Neutrophil (primary cell): ENCODE measurements around the gene C6orf132.

ENCODE experiments used
- H3K27ac ChIP-seq: fragments of 200-600 bp; sonication (generic); 2 replicates; pipeline ENCODE4 v1.5.1; 2016; ENCODE audit warnings: mild to moderate bottlenecking, moderate library complexity
- H3K27me3 ChIP-seq: fragments of 200-600 bp; sonication (generic); 2 replicates; pipeline ENCODE4 v1.6.0; 2016; ENCODE audit warnings: mild to moderate bottlenecking
- H3K36me3 ChIP-seq: fragments of 200-600 bp; sonication (generic); 2 replicates; pipeline ENCODE4 v1.5.1; 2017
- H3K4me1 ChIP-seq, 2 experiments: fragments of 200-600 bp in 1 of 2; sonication (generic) in 1 of 2; 1 replicate in 1 of 2; 2 replicates in 1 of 2; pipeline versions ENCODE4 v1.5.1 to v1.6.1; 2013 to 2016; ENCODE audit warnings: low read depth in 1 of 2, low read length in 1 of 2, mild to moderate bottlenecking in 1 of 2, moderate library complexity in 1 of 2; ENCODE audit not compliant: control insufficient read depth in 1 of 2, insufficient read depth in 1 of 2
- H3K4me3 ChIP-seq, 2 experiments: fragments of 200-600 bp in 1 of 2; sonication (generic) in 1 of 2; 1 replicate in 1 of 2; 2 replicates in 1 of 2; pipeline ENCODE4 v1.5.1; 2013 to 2016; ENCODE audit warnings: low read depth in 1 of 2, low read length in 1 of 2, mild to moderate bottlenecking in 1 of 2, moderate library complexity in 1 of 2
- H3K9me3 ChIP-seq: fragments of 200-600 bp; sonication (generic); 2 replicates; pipeline ENCODE4 v1.5.1; 2016
- TF ChIP-seq, protein P1 (sequence below): fragments of 200-600 bp; sonication (generic); IDR thresholded peaks from 2 replicates; pipeline ENCODE4 v1.5.1; 2016; ENCODE audit warnings: antibody characterized with exemption

Gene C6orf132

DNA sequence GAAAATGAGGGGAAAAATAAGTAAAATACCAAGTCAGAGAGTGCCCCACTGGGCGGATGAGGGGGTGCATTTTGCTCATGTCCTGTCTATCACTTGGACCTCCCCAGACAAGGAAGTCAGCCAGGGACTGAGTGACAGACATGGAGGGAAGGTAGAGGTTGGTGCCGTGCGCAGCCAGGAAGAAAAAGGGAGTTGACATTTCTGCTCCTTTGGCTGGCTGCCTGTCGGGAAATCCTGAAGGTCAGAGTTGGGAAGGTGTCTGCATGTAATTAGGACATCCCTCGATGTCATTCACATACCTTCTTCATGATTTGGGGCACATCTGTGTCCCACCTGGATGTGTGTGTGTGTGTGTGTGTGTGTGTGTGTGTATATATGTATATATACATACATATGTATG, 39.7 kb upstream of the C6orf132 start:
- peaks cover 34% of the 10 kb centered on the region for H3K27me3 ChIP-seq
- H3K27ac ChIP-seq, result no peak overlapping the region
- peaks cover 0 to 5% of the 10 kb centered on the region in 2 experiments for H3K4me1 ChIP-seq
- no peak overlapping the region for H3K4me3 ChIP-seq
- no peaks in the 10 kb centered on the region for H3K9me3 ChIP-seq
- no peaks in the 10 kb centered on the region for H3K36me3 ChIP-seq
- TF ChIP-seq, protein P1, sequence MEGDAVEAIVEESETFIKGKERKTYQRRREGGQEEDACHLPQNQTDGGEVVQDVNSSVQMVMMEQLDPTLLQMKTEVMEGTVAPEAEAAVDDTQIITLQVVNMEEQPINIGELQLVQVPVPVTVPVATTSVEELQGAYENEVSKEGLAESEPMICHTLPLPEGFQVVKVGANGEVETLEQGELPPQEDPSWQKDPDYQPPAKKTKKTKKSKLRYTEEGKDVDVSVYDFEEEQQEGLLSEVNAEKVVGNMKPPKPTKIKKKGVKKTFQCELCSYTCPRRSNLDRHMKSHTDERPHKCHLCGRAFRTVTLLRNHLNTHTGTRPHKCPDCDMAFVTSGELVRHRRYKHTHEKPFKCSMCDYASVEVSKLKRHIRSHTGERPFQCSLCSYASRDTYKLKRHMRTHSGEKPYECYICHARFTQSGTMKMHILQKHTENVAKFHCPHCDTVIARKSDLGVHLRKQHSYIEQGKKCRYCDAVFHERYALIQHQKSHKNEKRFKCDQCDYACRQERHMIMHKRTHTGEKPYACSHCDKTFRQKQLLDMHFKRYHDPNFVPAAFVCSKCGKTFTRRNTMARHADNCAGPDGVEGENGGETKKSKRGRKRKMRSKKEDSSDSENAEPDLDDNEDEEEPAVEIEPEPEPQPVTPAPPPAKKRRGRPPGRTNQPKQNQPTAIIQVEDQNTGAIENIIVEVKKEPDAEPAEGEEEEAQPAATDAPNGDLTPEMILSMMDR, result no peak

DNA sequence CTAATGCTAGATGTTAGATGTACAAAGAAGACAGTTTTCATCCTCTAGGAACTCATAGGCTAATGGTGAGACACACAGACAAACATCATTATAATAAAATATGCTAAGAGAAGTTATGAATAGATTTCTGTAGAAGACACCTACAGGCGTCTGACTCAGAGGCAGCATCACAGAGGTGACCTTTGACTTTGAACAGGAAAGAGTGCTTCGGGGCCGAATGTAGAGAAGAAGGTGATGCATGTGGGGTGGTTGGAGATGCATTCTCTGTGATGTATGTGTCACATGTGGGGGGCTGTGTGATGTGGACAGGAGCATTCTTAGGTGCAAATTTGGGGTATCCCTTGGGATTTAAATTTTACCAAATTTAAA, 37.5 kb upstream of the C6orf132 start:
- H3K4me3 ChIP-seq, result no peak overlapping the region
- TF ChIP-seq, protein P1, result no peak
- no peaks in the 10 kb centered on the region for H3K9me3 ChIP-seq

DNA sequence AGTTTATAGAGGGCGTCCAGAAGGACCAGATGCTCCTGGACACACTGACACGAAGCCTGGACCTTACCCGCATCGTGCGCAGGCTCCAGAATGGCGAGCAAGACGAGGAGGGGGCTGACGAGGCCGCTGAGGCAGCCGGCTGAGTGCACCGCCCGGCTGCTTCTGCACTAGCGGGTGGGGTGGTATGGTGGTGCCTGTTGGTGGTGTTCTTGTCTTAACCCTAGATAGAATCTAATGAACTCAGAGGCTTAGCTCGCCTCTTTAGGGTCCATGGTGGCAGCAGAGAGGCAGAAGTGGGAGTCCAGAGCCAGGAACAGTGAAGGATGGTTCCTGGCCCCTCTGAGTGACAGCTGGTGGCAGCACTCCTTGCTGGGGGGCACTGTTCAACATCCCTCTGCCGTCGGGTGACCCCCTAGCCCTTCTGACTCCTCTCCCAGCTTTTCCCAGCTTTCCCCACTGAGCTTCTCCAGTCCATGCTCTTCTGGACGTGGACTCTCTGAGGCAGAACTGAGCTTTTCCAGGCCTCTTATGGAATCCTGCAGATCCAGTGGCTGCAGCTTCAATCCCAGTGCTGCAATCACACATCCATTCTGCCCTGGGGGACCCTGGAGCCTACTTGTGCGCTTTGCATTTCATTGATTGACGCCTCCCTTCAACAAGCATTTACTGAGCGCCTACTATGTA, 37.0 kb upstream of the C6orf132 start:
- H3K4me3 ChIP-seq, result no peak overlapping the region
- no peaks in the 10 kb centered on the region for H3K9me3 ChIP-seq
- peaks cover 37% of the 10 kb centered on the region for H3K27me3 ChIP-seq
- TF ChIP-seq, protein P1, result no peak
- no peak overlapping the region for H3K27ac ChIP-seq
- H3K36me3 ChIP-seq, result no peaks in the 10 kb centered on the region
- peaks cover 0 to 5% of the 10 kb centered on the region in 2 experiments for H3K4me1 ChIP-seq

More for the DNA sequence above, 37.5 kb upstream of the C6orf132 start:
- Histone ChIP-seq H3K36me3 (no peaks in the 10 kb centered on the region), H3K27me3 (peaks cover 37% of the 10 kb centered on the region), H3K27ac (no peak overlapping the region), H3K4me1 (peaks cover 0 to 5% of the 10 kb centered on the region in 2 experiments)

DNA sequence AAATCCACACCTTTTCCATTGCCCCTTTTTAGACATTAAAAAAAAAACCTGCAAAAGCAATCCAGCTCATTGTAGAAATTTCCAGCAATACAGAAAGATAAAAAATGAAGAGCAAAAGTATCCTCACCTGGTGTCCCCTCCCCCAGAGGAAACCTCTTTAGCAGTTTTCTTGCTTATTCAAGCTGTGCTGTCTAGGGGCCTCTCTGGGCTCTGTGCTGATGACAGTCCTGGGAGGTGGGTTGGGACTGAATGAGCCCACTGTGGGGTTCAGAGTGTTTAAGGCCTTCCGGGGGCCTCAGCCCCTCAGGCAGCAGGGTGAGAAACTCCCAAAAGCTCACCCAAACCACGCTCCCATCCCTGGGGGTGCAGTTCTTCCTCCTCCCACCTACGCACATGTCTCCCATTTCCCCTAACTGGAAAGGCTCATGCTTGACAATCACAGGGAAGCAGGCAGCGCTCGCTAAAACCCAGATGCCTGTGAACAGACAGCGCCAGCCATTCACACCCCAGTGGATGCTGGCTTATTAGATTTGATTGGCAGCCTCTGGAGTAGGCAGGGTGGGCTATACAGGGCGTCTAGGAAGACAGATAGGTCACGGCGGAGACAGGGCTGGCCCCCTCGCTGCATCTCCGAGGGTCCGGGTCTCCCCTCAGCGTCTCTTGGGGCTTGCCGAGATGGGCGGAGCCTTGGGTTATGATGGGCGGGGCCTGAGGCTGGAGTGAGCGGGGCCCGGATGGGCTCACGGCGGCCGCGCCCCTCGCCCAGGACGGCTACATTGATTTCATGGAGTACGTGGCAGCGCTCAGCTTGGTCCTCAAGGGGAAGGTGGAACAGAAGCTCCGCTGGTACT, 35.3 kb upstream of the C6orf132 start:
- TF ChIP-seq, protein P1, result no peak
- Histone ChIP-seq H3K4me1 (peaks cover 0 to 5% of the 10 kb centered on the region in 2 experiments), H3K9me3 (no peaks in the 10 kb centered on the region), H3K27ac (no peak overlapping the region), H3K4me3 (no peak overlapping the region), H3K36me3 (no peaks in the 10 kb centered on the region), H3K27me3 (peaks cover 37% of the 10 kb centered on the region)

DNA sequence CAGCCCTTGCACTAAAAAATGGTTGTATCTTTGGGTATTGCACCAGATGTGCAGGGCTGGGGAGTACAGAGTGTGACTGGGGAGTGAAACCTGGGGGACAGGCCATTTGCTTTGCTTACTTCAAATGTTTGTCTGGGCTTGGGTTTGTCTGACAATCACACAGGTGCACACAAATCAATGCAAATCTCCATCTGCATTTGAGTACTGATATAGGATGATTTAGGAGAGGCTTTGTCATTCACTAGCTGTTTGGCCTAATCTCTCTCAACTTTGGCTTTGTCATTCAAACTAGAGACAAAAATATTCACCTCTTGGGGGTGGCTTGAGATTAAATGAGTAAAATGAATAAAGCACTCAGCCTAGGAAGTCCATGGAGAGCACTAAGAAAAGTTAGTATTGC, 34.6 kb upstream of the C6orf132 start:
- no peak overlapping the region for H3K4me3 ChIP-seq
- H3K27ac ChIP-seq, result no peak overlapping the region
- H3K4me1 ChIP-seq, result peaks cover 0 to 5% of the 10 kb centered on the region in 2 experiments
- TF ChIP-seq, protein P1, result no peak
- H3K27me3 ChIP-seq, result peaks cover 37% of the 10 kb centered on the region
- H3K9me3 ChIP-seq, result no peaks in the 10 kb centered on the region
- no peaks in the 10 kb centered on the region for H3K36me3 ChIP-seq
